DOHH2 (cell line): Measurements from ENCODE around the gene CLPSL2.

ENCODE experiments used
- CTCF ChIP-seq: fragments of 200-600 bp; sonication (generic); IDR thresholded peaks from one replicate; pipeline ENCODE4 v1.5.1; 2014; ENCODE audit warnings: antibody characterized with exemption, mild to moderate bottlenecking, low read depth, low read length; ENCODE audit not compliant: poor library complexity, severe bottlenecking
- EZH2phosphoT487 ChIP-seq: fragments of 200-600 bp; sonication (generic); IDR thresholded peaks from 2 replicates; pipeline ENCODE4 v1.6.1; 2017; ENCODE audit warnings: borderline replicate concordance, mild to moderate bottlenecking, antibody characterized with exemption, low read length, moderate library complexity, mixed read lengths

DNA sequence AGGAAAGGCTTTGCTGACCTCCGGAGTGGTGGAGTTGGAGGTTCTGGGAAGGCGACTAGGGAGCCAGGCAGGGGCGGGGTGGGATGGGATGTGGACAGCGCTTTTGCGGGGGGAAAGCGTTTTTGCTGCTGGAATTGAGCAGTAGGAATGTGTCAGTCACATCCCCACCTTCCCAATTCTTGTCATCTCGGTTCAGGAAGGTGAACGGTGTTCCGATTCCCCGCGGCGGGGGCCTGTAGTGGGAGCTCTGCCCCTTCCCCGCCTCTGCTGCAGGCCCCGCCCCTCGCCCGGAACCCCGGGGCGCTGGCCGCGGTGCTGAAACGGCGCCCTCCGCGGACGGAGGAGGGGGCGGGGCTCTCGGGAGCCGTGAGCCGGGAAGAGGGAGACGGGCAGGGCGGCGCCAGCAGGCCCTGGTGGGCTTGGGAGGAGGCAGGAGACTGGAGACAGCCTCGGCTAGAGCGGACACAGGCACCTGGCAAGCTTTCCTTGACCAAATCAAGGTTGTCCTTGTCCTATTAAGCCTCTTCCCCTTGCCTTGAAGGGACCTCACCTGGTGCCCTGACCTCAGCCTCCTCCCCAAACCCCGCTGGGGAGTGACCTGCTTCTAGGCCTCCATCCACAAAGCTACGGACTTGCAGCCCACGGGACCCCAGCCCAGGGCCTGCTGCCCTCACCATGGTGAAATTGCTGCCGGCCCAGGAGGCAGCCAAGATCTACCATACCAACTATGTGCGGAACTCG lies 28.8 kb downstream of the CLPSL2 start, which contains the start of gene LHFPL5:
- TF ChIP-seq CTCF (no peak), EZH2phosphoT487 (no peak)
